Measurements from ENCODE around the gene PNLIPRP1. TPM values are rescaled to one million over a fixed set of nuclear protein-coding genes. Genes with fewer than 3 reads are reported as not detected.

Gene PNLIPRP1
- polyA plus RNA-seq, 1 donor (not counting 4 experiments of a cell fraction or from before 2014, with no cell fraction given): not detected

GRCh38 chr10:116631871-116632295 is 41.1 kb downstream of the PNLIPRP1 start:
- dilution Hi-C loops (cut with MboI; ENCODE audit: extremely low pct_ligation_motif_present, low sequenced_read_pairs): no loop called here
- TF ChIP-seq, protein P1, sequence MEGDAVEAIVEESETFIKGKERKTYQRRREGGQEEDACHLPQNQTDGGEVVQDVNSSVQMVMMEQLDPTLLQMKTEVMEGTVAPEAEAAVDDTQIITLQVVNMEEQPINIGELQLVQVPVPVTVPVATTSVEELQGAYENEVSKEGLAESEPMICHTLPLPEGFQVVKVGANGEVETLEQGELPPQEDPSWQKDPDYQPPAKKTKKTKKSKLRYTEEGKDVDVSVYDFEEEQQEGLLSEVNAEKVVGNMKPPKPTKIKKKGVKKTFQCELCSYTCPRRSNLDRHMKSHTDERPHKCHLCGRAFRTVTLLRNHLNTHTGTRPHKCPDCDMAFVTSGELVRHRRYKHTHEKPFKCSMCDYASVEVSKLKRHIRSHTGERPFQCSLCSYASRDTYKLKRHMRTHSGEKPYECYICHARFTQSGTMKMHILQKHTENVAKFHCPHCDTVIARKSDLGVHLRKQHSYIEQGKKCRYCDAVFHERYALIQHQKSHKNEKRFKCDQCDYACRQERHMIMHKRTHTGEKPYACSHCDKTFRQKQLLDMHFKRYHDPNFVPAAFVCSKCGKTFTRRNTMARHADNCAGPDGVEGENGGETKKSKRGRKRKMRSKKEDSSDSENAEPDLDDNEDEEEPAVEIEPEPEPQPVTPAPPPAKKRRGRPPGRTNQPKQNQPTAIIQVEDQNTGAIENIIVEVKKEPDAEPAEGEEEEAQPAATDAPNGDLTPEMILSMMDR (optimal IDR thresholded peaks at IDR 0.05 in 1 of 3, IDR thresholded peaks at IDR 0.05 in 1 of 3, conservative IDR thresholded peaks at IDR 0.05 in 1 of 3; ENCODE audit: extremely low read depth in 1 of 3, insufficient read depth in 2 of 3, low read length in 3 of 3): no peak
- no peak for TF ChIP-seq EZH2 (IDR thresholded peaks at IDR 0.05; ENCODE audit: low read length)

GRCh38 chr10:116632596-116633215 is 41.9 kb downstream of the PNLIPRP1 start:
- H3K79me2 ChIP-seq (ENCODE audit: control insufficient read depth, insufficient read depth, low read length): no peaks in the 10 kb centered on the region
- H3K27ac ChIP-seq (ENCODE audit: control insufficient read depth, insufficient read depth, low read length): no peak overlapping the region
- no peaks in the 10 kb centered on the region for H3K36me3 ChIP-seq (ENCODE audit: control insufficient read depth in 2 of 2, extremely low read depth in 1 of 2, insufficient read depth in 2 of 2, low read length in 2 of 2)
- FAIRE-seq: no peak
- peaks cover 4% of the 10 kb centered on the region for H3K27me3 ChIP-seq (ENCODE audit: control insufficient read depth, extremely low read depth, insufficient read depth, low read length)
- H3K9me3 ChIP-seq (ENCODE audit: control insufficient read depth, low read depth, low read length): no peaks in the 10 kb centered on the region
- peaks cover 5% of the 10 kb centered on the region for H3K4me1 ChIP-seq (ENCODE audit: control insufficient read depth, extremely low read depth, insufficient read depth, low read length)
- dilution Hi-C loops (cut with MboI; ENCODE audit: extremely low pct_ligation_motif_present, low sequenced_read_pairs): no loop called here
- H3K9me1 ChIP-seq (ENCODE audit: control insufficient read depth, extremely low read depth, insufficient read depth, low read length): no peaks in the 10 kb centered on the region
- no peak overlapping the region for H3K4me2 ChIP-seq (ENCODE audit: control insufficient read depth, extremely low read depth, insufficient read depth, low read depth, low read length)
- DNase-seq (ENCODE audit: low read depth, low spot score): no peak
- TF ChIP-seq, protein P1 (optimal IDR thresholded peaks at IDR 0.05 in 1 of 3, IDR thresholded peaks at IDR 0.05 in 1 of 3, conservative IDR thresholded peaks at IDR 0.05 in 1 of 3; ENCODE audit: extremely low read depth in 1 of 3, insufficient read depth in 2 of 3, low read length in 3 of 3): no peak
- H4K20me1 ChIP-seq (ENCODE audit: control insufficient read depth, extremely low read depth, insufficient read depth, low read length): no peaks in the 10 kb centered on the region
- no peak overlapping the region for H3K4me3 ChIP-seq (ENCODE audit: control insufficient read depth in 2 of 3, extremely low read depth in 1 of 3, insufficient read depth in 2 of 3, low read depth in 1 of 3, low read length in 3 of 3)
- H3K9ac ChIP-seq (ENCODE audit: control insufficient read depth, extremely low read depth, insufficient read depth, low read length): no peak overlapping the region
- H2AFZ ChIP-seq (ENCODE audit: control insufficient read depth, low read length): no peak overlapping the region

More at GRCh38 chr10:116631871-116632295, 41.1 kb downstream of the PNLIPRP1 start:
- no peak for DNase-seq (ENCODE audit: low read depth, low spot score)
- H3K79me2 ChIP-seq (ENCODE audit: control insufficient read depth, insufficient read depth, low read length): no peaks in the 10 kb centered on the region
- H3K4me1 ChIP-seq (ENCODE audit: control insufficient read depth, extremely low read depth, insufficient read depth, low read length): peaks cover 5% of the 10 kb centered on the region
- H3K9me3 ChIP-seq (ENCODE audit: control insufficient read depth, low read depth, low read length): no peaks in the 10 kb centered on the region
- H3K27me3 ChIP-seq (ENCODE audit: control insufficient read depth, extremely low read depth, insufficient read depth, low read length): peaks cover 13% of the 10 kb centered on the region
- no peak overlapping the region for H3K27ac ChIP-seq (ENCODE audit: control insufficient read depth, insufficient read depth, low read length)
- H2AFZ ChIP-seq (ENCODE audit: control insufficient read depth, low read length): no peak overlapping the region
- no peaks in the 10 kb centered on the region for H4K20me1 ChIP-seq (ENCODE audit: control insufficient read depth, extremely low read depth, insufficient read depth, low read length)
- no peaks in the 10 kb centered on the region for H3K36me3 ChIP-seq (ENCODE audit: control insufficient read depth in 2 of 2, extremely low read depth in 1 of 2, insufficient read depth in 2 of 2, low read length in 2 of 2)
- no peak overlapping the region for H3K4me3 ChIP-seq (ENCODE audit: control insufficient read depth in 2 of 3, extremely low read depth in 1 of 3, insufficient read depth in 2 of 3, low read depth in 1 of 3, low read length in 3 of 3)
- FAIRE-seq: no peak
- H3K9me1 ChIP-seq (ENCODE audit: control insufficient read depth, extremely low read depth, insufficient read depth, low read length): no peaks in the 10 kb centered on the region
- H3K9ac ChIP-seq (ENCODE audit: control insufficient read depth, extremely low read depth, insufficient read depth, low read length): no peak overlapping the region
- no peak overlapping the region for H3K4me2 ChIP-seq (ENCODE audit: control insufficient read depth, extremely low read depth, insufficient read depth, low read depth, low read length)

Measured in keratinocyte (primary cell).